Measurements from ENCODE around the gene EEF1AKMT3.

Gene EEF1AKMT3

DNA sequence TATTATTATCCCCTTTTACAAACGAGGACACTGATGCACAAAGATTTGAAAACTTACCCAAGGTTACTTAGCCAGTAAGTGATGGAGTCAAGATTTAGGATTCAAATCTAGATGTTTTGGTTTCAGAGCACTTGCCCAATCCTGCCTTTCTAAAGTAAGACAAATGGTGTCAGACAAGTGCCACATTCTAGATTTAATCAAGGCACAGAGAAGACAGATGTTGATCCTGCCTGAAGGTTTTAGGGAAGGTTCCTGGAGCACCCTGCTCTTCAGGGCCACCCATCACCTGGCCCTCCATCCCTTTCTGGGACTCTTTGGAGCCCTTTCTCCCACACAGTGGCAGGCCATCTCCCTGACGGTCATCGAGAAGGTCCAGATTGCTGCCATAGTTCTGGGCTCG lies 14.6 kb upstream of the EEF1AKMT3 start:
- TF ChIP-seq, protein P1, sequence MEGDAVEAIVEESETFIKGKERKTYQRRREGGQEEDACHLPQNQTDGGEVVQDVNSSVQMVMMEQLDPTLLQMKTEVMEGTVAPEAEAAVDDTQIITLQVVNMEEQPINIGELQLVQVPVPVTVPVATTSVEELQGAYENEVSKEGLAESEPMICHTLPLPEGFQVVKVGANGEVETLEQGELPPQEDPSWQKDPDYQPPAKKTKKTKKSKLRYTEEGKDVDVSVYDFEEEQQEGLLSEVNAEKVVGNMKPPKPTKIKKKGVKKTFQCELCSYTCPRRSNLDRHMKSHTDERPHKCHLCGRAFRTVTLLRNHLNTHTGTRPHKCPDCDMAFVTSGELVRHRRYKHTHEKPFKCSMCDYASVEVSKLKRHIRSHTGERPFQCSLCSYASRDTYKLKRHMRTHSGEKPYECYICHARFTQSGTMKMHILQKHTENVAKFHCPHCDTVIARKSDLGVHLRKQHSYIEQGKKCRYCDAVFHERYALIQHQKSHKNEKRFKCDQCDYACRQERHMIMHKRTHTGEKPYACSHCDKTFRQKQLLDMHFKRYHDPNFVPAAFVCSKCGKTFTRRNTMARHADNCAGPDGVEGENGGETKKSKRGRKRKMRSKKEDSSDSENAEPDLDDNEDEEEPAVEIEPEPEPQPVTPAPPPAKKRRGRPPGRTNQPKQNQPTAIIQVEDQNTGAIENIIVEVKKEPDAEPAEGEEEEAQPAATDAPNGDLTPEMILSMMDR (conservative IDR thresholded peaks at IDR 0.05; ENCODE audit: low read length) = no peak
- TF ChIP-seq EZH2phosphoT487 (IDR thresholded peaks at IDR 0.05; ENCODE audit: borderline replicate concordance) = no peak
- Histone ChIP-seq H2AFZ (ENCODE audit: low read length) (no peak overlapping the region), H3K27me3 (ENCODE audit: insufficient read depth, low read length, poor library complexity, severe bottlenecking) (no peaks in the 10 kb centered on the region), H3K9me3 (ENCODE audit: insufficient read depth, low read depth, low read length) (no peaks in the 10 kb centered on the region), H4K20me1 (ENCODE audit: insufficient read depth, low read length, poor library complexity, severe bottlenecking) (peaks cover 20% of the 10 kb centered on the region), H3K9me2 (replicated peaks; ENCODE audit: low read depth, low read length) (no peaks in the 10 kb centered on the region), H3K9ac (ENCODE audit: low read depth, low read length, poor library complexity, severe bottlenecking) (no peak overlapping the region), H3K4me1 (ENCODE audit: insufficient read depth, low read length, poor library complexity, severe bottlenecking) (peaks cover 21% of the 10 kb centered on the region), H3K4me3 (ENCODE audit: low read length, poor library complexity, severe bottlenecking) (no peak overlapping the region), H3K36me3 (ENCODE audit: insufficient read depth, low read length) (no peaks in the 10 kb centered on the region; the same call in 1 of the 2 replicates), H3F3A (ENCODE audit: low read depth) (peaks cover 7% of the 10 kb centered on the region), H3K79me2 (ENCODE audit: insufficient read depth, low read length) (peaks cover 14% of the 10 kb centered on the region), H3K4me2 (ENCODE audit: low read depth, low read length, poor library complexity, severe bottlenecking) (no peak overlapping the region)

- Histone ChIP-seq H3K27me3 (ENCODE audit: insufficient read depth, low read length, poor library complexity, severe bottlenecking) (no peaks in the 10 kb centered on the region), H3K4me2 (ENCODE audit: low read depth, low read length, poor library complexity, severe bottlenecking) (no peak overlapping the region), H3K79me2 (ENCODE audit: insufficient read depth, low read length) (peaks cover 14% of the 10 kb centered on the region), H2AFZ (ENCODE audit: low read length) (no peak overlapping the region), H3K36me3 (ENCODE audit: insufficient read depth, low read length) (no peaks in the 10 kb centered on the region; the same call in 1 of the 2 replicates), H3K9me3 (ENCODE audit: insufficient read depth, low read depth, low read length) (no peaks in the 10 kb centered on the region), H3K4me1 (ENCODE audit: insufficient read depth, low read length, poor library complexity, severe bottlenecking) (peaks cover 16% of the 10 kb centered on the region), H3K9ac (ENCODE audit: low read depth, low read length, poor library complexity, severe bottlenecking) (no peak overlapping the region), H4K20me1 (ENCODE audit: insufficient read depth, low read length, poor library complexity, severe bottlenecking) (peaks cover 20% of the 10 kb centered on the region), H3F3A (ENCODE audit: low read depth) (peaks cover 5% of the 10 kb centered on the region), H3K4me3 (ENCODE audit: low read length, poor library complexity, severe bottlenecking) (no peak overlapping the region), H3K9me2 (replicated peaks; ENCODE audit: low read depth, low read length) (no peaks in the 10 kb centered on the region)
- no peak for TF ChIP-seq EZH2phosphoT487 (IDR thresholded peaks at IDR 0.05; ENCODE audit: borderline replicate concordance)
- TF ChIP-seq, protein P1 (conservative IDR thresholded peaks at IDR 0.05; ENCODE audit: low read length) = no peak
Measured at GRCh38 chr12:57758552-57759359, 13.7 kb upstream of the EEF1AKMT3 start.

- TF ChIP-seq, protein P1 (conservative IDR thresholded peaks at IDR 0.05; ENCODE audit: low read length) = peak; percentile 73
- no peak for TF ChIP-seq EZH2phosphoT487 (IDR thresholded peaks at IDR 0.05; ENCODE audit: borderline replicate concordance)
Measured at GRCh38 chr12:57759360-57759980, 12.9 kb upstream of the EEF1AKMT3 start.

More at GRCh38 chr12:57759360-57759980, 12.9 kb upstream of the EEF1AKMT3 start:
- Histone ChIP-seq H3K27me3 (ENCODE audit: insufficient read depth, low read length, poor library complexity, severe bottlenecking) (no peaks in the 10 kb centered on the region), H3K9me2 (replicated peaks; ENCODE audit: low read depth, low read length) (no peaks in the 10 kb centered on the region), H3K4me3 (ENCODE audit: low read length, poor library complexity, severe bottlenecking) (no peak overlapping the region), H3K4me2 (ENCODE audit: low read depth, low read length, poor library complexity, severe bottlenecking) (no peak overlapping the region), H3K36me3 (ENCODE audit: insufficient read depth, low read length) (no peaks in the 10 kb centered on the region; the same call in 1 of the 2 replicates), H3F3A (ENCODE audit: low read depth) (no peaks in the 10 kb centered on the region), H3K79me2 (ENCODE audit: insufficient read depth, low read length) (peaks cover 14% of the 10 kb centered on the region), H3K4me1 (ENCODE audit: insufficient read depth, low read length, poor library complexity, severe bottlenecking) (peaks cover 9% of the 10 kb centered on the region), H3K9me3 (ENCODE audit: insufficient read depth, low read depth, low read length) (no peaks in the 10 kb centered on the region), H4K20me1 (ENCODE audit: insufficient read depth, low read length, poor library complexity, severe bottlenecking) (peaks cover 20% of the 10 kb centered on the region), H3K9ac (ENCODE audit: low read depth, low read length, poor library complexity, severe bottlenecking) (no peak overlapping the region), H2AFZ (ENCODE audit: low read length) (no peak overlapping the region)

Data from Loucy (cell line).